Mononuclear cell (primary cell): ENCODE results near the gene CXCL8. TPM values are rescaled to one million over a fixed set of nuclear protein-coding genes. Genes with fewer than 3 reads are reported as not detected.

Source experiments
- H3K27me3 ChIP-seq: 2 replicates; pipeline ENCODE4 v1.6.0; 2011; ENCODE audit warnings: low read length, control low read depth; ENCODE audit not compliant: insufficient read depth
- H3K4me1 ChIP-seq: 2 replicates; pipeline ENCODE4 v1.5.1; 2011; ENCODE audit warnings: mild to moderate bottlenecking, low read length, control low read depth; ENCODE audit not compliant: insufficient read depth
- H3K4me3 ChIP-seq: 2 replicates; pipeline ENCODE4 v1.5.1; 2011; ENCODE audit warnings: mild to moderate bottlenecking, low read length, moderate library complexity
- H3K9me3 ChIP-seq: 2 replicates; pipeline ENCODE4 v1.5.1; 2011; ENCODE audit warnings: low read depth, mild to moderate bottlenecking, control low read depth, low read length
- total RNA-seq: library from RNA; depleted of rRNA; stranded (reverse); fragments of >200 nt; gene quantifications from one replicate; pipeline ENCODE4 v1.2.3, GENCODE V29; 2012

CXCL8 gene
- total RNA-seq, 1 donor = 7,833 TPM

DNA sequence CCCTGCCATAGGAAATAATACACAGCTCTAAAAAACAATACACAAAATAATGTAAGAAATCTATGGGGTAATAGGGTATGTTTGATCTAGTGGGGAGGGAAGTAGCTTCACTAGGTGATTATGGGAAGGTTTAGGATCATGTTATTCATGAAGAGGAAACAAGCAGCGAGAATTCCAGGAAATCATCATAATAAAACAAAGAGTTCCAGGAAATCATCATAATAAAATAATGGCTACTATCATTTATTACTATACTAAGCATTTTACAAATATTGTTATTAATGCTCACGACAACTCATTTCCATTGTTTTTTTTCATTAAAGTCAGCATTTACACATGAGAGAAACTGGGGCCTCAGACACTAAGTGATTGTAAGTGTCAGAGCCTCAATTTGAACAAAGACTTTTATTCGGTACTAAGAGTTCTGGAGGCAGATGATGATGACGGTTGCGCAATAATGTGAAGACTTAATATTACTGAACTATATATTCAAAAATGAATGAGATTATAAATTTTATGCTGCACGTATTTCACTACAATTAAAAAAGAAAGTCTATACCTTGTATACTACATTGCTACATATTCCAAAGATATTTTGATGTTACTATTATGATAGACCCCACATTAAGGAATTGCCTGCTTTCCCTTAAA lies 12.2 kb upstream of the CXCL8 start:
- peaks cover 40% of the 10 kb centered on the region for H3K4me1 ChIP-seq
- no peaks in the 10 kb centered on the region for H3K27me3 ChIP-seq
- H3K4me3 ChIP-seq = no peak overlapping the region
- H3K9me3 ChIP-seq = no peaks in the 10 kb centered on the region

DNA sequence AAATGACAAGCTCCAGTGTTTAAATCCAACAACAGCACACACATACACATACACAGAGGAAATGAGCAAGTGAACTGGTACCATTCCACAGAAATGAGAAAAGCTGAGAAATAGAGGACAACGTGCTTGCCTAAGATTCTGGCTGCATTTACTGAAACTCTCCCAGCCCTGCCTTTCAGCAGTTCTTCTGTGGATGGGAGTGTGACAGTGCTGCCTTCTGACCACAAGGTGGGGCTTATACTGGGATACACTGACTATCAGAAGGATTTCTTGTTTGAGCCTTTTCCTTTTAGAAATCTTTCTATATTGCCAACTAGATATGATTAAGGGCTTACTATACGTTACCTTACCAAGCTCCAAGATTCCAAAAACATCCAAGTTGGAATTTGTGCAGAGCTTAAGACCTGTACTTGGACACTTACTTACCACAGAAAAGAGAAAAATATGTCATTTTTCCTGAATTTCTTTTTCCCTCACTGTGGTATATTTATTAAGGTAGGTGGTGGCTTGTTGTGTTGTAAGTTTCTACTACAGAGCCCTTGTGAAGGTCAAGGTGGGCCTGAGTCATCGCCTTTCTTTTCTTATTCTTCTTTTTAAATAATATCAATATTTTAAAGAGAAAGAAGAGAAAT lies 10.7 kb upstream of the CXCL8 start:
- Histone ChIP-seq H3K4me1 (peaks cover 52% of the 10 kb centered on the region), H3K27me3 (no peaks in the 10 kb centered on the region), H3K9me3 (no peaks in the 10 kb centered on the region)

GRCh38 chr4:73730292-73730691 lies 10.1 kb upstream of the CXCL8 start:
- H3K4me1 ChIP-seq = peaks cover 54% of the 10 kb centered on the region
- no peaks in the 10 kb centered on the region for H3K9me3 ChIP-seq
- H3K27me3 ChIP-seq = no peaks in the 10 kb centered on the region
- no peak overlapping the region for H3K4me3 ChIP-seq

More for the DNA sequence above, 10.7 kb upstream of the CXCL8 start:
- H3K4me3 ChIP-seq = no peak overlapping the region

- Histone ChIP-seq H3K4me3 (no peak overlapping the region), H3K27me3 (no peaks in the 10 kb centered on the region), H3K4me1 (peaks cover 58% of the 10 kb centered on the region), H3K9me3 (no peaks in the 10 kb centered on the region)
Measured at GRCh38 chr4:73730867-73731266, 9.5 kb upstream of the CXCL8 start.

- H3K27me3 ChIP-seq = no peaks in the 10 kb centered on the region
- no peak overlapping the region for H3K4me3 ChIP-seq
- no peaks in the 10 kb centered on the region for H3K9me3 ChIP-seq
- peaks cover 58% of the 10 kb centered on the region for H3K4me1 ChIP-seq
Measured at GRCh38 chr4:73731968-73732610, 8.3 kb upstream of the CXCL8 start.

DNA sequence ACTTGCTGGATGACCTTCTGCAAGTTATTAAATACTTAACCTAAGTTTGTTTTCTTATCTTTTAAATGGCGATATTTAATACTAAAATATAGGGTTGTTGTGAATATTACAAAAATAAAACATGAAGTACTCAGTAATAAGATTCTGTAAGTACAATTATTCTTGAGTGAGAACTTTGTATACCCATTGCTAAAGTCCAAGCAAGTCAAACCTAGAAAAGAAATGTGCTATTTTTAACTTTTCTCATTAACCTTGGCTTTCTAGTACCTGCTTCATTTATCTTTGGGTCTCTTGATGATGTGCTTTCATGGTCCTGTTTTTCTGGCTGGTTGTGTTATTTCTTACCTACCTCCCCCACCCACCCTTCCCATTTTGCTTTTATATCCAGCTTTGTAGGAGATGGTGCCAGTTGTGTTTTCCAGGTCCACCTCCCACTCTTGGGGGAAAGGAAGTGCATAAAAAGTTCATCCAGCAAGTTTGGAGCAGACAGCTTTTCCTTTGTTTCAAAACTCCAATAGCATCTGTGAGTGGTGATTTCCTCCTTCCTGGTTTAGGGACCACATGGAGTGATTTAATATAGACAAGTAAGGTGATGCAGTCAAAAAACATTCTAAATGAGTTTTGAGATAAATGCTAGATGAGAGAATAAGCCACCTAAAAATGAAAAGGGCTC lies 7.5 kb upstream of the CXCL8 start:
- H3K4me1 ChIP-seq = peaks cover 58% of the 10 kb centered on the region
- H3K27me3 ChIP-seq = no peaks in the 10 kb centered on the region
- H3K4me3 ChIP-seq = no peak overlapping the region
- H3K9me3 ChIP-seq = no peaks in the 10 kb centered on the region

DNA sequence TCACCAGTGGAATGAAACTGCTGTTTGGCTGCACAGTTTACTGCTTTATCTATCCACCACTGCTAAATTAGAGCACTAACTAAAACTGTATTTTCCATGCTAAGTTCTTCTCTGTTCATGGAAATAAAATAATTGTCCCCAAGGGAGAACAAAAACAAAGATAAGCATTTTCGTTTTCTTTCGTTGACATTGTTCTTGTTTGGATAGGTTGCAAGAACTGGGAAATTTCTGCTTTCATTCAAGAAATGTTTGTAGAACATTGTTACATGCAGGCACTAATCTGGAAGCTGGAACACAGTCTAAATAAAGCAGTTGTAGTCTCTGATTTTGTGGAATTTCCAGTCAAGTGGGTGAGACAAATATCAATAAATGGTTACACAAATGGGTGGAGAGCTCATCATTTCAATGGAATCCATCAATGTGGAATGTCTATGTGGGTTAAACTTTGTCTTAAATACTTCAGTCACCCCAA lies 5.8 kb upstream of the CXCL8 start:
- Histone ChIP-seq H3K9me3 (no peaks in the 10 kb centered on the region), H3K4me3 (no peak overlapping the region), H3K27me3 (no peaks in the 10 kb centered on the region), H3K4me1 (peaks cover 52% of the 10 kb centered on the region)

DNA sequence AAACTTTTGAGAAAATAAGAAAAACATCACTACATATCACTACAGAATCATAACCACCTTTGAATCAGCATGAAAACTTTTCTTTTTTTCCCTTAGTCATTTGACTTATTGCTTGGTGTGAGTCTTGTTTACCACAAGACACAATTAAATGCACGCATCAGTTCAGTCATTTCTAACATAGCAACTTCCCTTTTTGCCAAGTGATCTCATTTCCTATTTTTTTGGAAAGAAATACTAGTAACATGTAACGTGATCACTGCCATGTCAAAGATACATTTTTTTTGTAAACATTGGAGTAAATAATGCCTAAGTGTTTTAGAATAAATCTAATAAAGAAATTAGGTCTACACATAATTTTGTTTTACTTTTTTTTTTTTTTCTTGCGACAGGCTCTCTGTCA lies 5.1 kb upstream of the CXCL8 start:
- H3K27me3 ChIP-seq = no peaks in the 10 kb centered on the region
- no peaks in the 10 kb centered on the region for H3K9me3 ChIP-seq
- H3K4me1 ChIP-seq = peaks cover 45% of the 10 kb centered on the region

DNA sequence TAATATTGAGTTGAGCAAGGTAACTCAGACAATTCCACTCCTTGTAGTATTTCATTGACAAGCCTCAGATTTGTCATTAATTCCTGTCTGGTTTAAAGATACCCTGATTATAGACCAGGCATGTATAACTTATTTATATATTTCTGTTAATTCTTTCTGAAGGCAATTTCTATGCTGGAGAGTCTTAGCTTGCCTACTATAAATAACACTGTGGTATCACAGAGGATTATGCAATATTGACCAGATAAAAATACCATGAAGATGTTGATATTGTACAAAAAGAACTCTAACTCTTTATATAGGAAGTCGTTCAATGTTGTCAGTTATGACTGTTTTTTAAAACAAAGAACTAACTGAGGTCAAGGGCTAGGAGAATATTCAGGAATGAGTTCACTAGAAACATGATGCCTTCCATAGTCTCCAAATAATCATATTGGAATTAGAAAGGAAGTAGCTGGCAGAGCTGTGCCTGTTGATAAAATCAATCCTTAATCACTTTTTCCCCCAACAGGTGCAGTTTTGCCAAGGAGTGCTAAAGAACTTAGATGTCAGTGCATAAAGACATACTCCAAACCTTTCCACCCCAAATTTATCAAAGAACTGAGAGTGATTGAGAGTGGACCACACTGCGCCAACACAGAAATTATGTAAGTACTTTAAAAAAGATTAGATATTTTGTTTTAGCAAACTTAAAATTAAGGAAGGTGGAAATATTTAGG lies 821 bp downstream of the CXCL8 start:
- H3K27me3 ChIP-seq = no peaks in the 10 kb centered on the region
- no peaks in the 10 kb centered on the region for H3K9me3 ChIP-seq
- peaks cover 4% of the 10 kb centered on the region for H3K4me1 ChIP-seq
- H3K4me3 ChIP-seq = no peak overlapping the region

More for the DNA sequence above, 5.1 kb upstream of the CXCL8 start:
- H3K4me3 ChIP-seq = no peak overlapping the region

DNA sequence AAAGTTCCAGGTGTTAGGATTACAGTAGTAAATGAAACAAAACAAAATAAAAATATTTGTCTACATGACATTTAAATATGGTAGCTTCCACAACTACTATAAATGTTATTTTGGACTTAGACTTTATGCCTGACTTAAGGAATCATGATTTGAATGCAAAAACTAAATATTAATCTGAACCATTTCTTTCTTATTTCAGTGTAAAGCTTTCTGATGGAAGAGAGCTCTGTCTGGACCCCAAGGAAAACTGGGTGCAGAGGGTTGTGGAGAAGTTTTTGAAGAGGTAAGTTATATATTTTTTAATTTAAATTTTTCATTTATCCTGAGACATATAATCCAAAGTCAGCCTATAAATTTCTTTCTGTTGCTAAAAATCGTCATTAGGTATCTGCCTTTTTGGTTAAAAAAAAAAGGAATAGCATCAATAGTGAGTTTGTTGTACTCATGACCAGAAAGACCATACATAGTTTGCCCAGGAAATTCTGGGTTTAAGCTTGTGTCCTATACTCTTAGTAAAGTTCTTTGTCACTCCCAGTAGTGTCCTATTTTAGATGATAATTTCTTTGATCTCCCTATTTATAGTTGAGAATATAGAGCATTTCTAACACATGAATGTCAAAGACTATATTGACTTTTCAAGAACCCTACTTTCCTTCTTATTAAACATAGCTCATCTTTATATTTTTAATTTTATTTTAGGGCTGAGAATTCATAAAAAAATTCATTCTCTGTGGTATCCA lies 1.6 kb downstream of the CXCL8 start:
- no peaks in the 10 kb centered on the region for H3K27me3 ChIP-seq
- no peak overlapping the region for H3K4me3 ChIP-seq
- H3K4me1 ChIP-seq = peaks cover 4% of the 10 kb centered on the region
- H3K9me3 ChIP-seq = no peaks in the 10 kb centered on the region

- Histone ChIP-seq H3K4me1 (peaks cover 4% of the 10 kb centered on the region), H3K9me3 (no peaks in the 10 kb centered on the region), H3K27me3 (no peaks in the 10 kb centered on the region), H3K4me3 (no peak overlapping the region)
Measured at GRCh38 chr4:73742490-73743160, 2.3 kb downstream of the CXCL8 start.

GRCh38 chr4:73743281-73743680 lies 2.9 kb downstream of the CXCL8 start:
- no peaks in the 10 kb centered on the region for H3K27me3 ChIP-seq
- no peaks in the 10 kb centered on the region for H3K9me3 ChIP-seq
- no peak overlapping the region for H3K4me3 ChIP-seq
- H3K4me1 ChIP-seq = peaks cover 4% of the 10 kb centered on the region

GRCh38 chr4:73743795-73744194 lies 3.4 kb downstream of the CXCL8 start:
- Histone ChIP-seq H3K9me3 (no peaks in the 10 kb centered on the region), H3K27me3 (no peaks in the 10 kb centered on the region)

DNA sequence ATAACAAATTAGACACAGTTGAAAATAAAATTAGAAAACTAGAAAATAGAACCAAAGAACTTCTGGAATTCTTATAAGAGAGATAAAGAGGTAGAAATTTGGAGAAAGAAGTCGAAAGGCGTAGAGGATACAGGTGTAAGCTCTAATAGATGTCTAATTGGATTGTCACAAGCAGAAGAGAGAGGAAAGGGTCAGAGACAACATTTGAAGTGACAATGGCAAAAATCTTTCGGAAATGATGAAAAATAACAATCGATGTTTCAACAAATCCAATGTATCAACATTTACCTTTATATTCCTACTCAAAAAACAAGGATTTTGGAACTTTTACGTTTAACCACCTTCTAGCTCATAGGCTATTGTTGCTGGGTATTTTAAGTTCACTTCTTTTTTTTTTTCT lies 3.8 kb downstream of the CXCL8 start:
- Histone ChIP-seq H3K9me3 (no peaks in the 10 kb centered on the region), H3K27me3 (no peaks in the 10 kb centered on the region), H3K4me3 (no peak overlapping the region)

More at GRCh38 chr4:73743795-73744194, 3.4 kb downstream of the CXCL8 start:
- no peak overlapping the region for H3K4me3 ChIP-seq
- H3K4me1 ChIP-seq = peaks cover 4% of the 10 kb centered on the region

More for the DNA sequence above, 3.8 kb downstream of the CXCL8 start:
- H3K4me1 ChIP-seq = peaks cover 4% of the 10 kb centered on the region
